HepG2 (cell line): ENCODE measurements around the gene PRRC2A. TPM values are rescaled to one million over a fixed set of nuclear protein-coding genes. Genes with fewer than 3 reads are reported as not detected.

ENCODE experiments used
- ARNT2 ChIP-seq: sonication (generic); formaldehyde crosslinking; IDR thresholded peaks from 2 replicates; pipeline ENCODE4 v1.8.0; 2022; ENCODE audit warnings: mild to moderate bottlenecking, low read depth, missing genetic modification reagents, moderate library complexity
- ELF3 ChIP-seq: IDR thresholded peaks from 2 replicates; pipeline ENCODE4 v1.6.1; 2016; ENCODE audit warnings: missing genetic modification reagents, missing compliant biosample characterization
- FOXP4 ChIP-seq: sonication (generic); formaldehyde crosslinking; IDR thresholded peaks from 2 replicates; pipeline ENCODE4 v1.4.0; 2020; ENCODE audit warnings: missing genetic modification reagents
- HMGA1 ChIP-seq: sonication (generic); formaldehyde crosslinking; conservative IDR thresholded peaks from 2 replicates; pipeline ENCODE4 v1.4.0; 2020; ENCODE audit warnings: missing genetic modification reagents
- HNF1A ChIP-seq, 2 experiments: sonication (generic) in 1 of 2; formaldehyde crosslinking in 1 of 2; IDR thresholded peaks; 2 replicates each; pipeline versions ENCODE4 v1.4.0 to v1.6.1; 2016 to 2020; ENCODE audit warnings: borderline replicate concordance in 1 of 2, low read depth in 1 of 2, mild to moderate bottlenecking in 1 of 2, missing genetic modification reagents in 1 of 2
- HOXA9 ChIP-seq: sonication (generic); formaldehyde crosslinking; IDR thresholded peaks from 2 replicates; pipeline ENCODE4 v1.8.1; 2022; ENCODE audit warnings: missing genetic modification reagents, mild to moderate bottlenecking, moderate library complexity, borderline replicate concordance
- NR0B2 ChIP-seq: sonication (generic); formaldehyde crosslinking; IDR thresholded peaks from 2 replicates; pipeline ENCODE4 v1.4.0; 2020; ENCODE audit warnings: mild to moderate bottlenecking, missing genetic modification reagents
- RBFOX2 ChIP-seq: fragments of 200-400 bp; formaldehyde crosslinking; IDR thresholded peaks from 2 replicates; pipeline ENCODE4 v1.6.1; 2017; ENCODE audit warnings: low read depth, mild to moderate bottlenecking, low read length
- THAP8 ChIP-seq: sonication (generic); formaldehyde crosslinking; IDR thresholded peaks from 2 replicates; pipeline ENCODE4 v1.5.1; 2020; ENCODE audit warnings: missing genetic modification reagents, mild to moderate bottlenecking, borderline replicate concordance
- TRIM22 ChIP-seq: fragments of 450-650 bp; IDR thresholded peaks from 2 replicates; pipeline ENCODE4 v1.6.1; 2017
- ZFP90 ChIP-seq: sonication (generic); formaldehyde crosslinking; IDR thresholded peaks from 2 replicates; pipeline ENCODE4 v1.8.0; 2022; ENCODE audit warnings: missing genetic modification reagents, mild to moderate bottlenecking, inconsistent platforms, borderline replicate concordance
- ZNF354B ChIP-seq: sonication (generic); formaldehyde crosslinking; IDR thresholded peaks from 2 replicates; pipeline ENCODE4 v1.8.0; 2022; ENCODE audit warnings: mild to moderate bottlenecking, missing genetic modification reagents
- ZNF543 ChIP-seq: sonication (generic); formaldehyde crosslinking; IDR thresholded peaks from 2 replicates; pipeline ENCODE4 v1.4.0; 2020; ENCODE audit warnings: mild to moderate bottlenecking, missing genetic modification reagents
- ZSCAN5A ChIP-seq: sonication (generic); formaldehyde crosslinking; IDR thresholded peaks from 2 replicates; pipeline ENCODE4 v1.8.0; 2022; ENCODE audit warnings: mild to moderate bottlenecking, missing genetic modification reagents, borderline replicate concordance
- ZSCAN9 ChIP-seq: IDR thresholded peaks from 2 replicates; pipeline ENCODE4 v1.6.1; 2016; ENCODE audit warnings: borderline replicate concordance
- polyA plus RNA-seq, 8 experiments: library from polyadenylated mRNA; depleted of rRNA in 3 of 8; stranded (reverse) in 7 of 8; unstranded in 1 of 8; fragments of >200 nt; fragmentation: Illumina TruSeq in 4 of 8; extraction: Trizol in 4 of 8; gene quantifications; 2 replicates each; pipeline versions ENCODE4 v1.2.1 to v1.2.3, GENCODE V29; 2011 to 2016; ENCODE audit warnings: low read depth in 4 of 8, missing spikeins in 1 of 8, mixed read lengths in 1 of 8; ENCODE audit not compliant: insufficient read depth in 1 of 8
- total RNA-seq, 5 experiments: library from RNA; depleted of rRNA; stranded (reverse); fragments of >200 nt; fragmentation: Illumina TruSeq; extraction: Trizol; gene quantifications; 2 replicates each; pipeline ENCODE4 v1.2.3, GENCODE V29; 2016; ENCODE audit warnings: low read depth in 1 of 5

The PRRC2A gene
- total and polyA plus RNA-seq, 2 of the 13 experiments (the other 11 are each of a cell fraction or from before 2014, with no cell fraction given) = 38.9 to 47.4 TPM

GRCh38 chr6:31658983-31659648 is 38.6 kb downstream of the PRRC2A start (continued):
- TF ChIP-seq ZSCAN5A (CRISPR knock-in tag) = no peak
- TF ChIP-seq ELF3 (CRISPR knock-in tag) = no peak
- peak; percentile 84 for TF ChIP-seq RBFOX2
- no peak for TF ChIP-seq ZSCAN9
- TF ChIP-seq HMGA1 (CRISPR knock-in tag) = no peak
- no peak for TF ChIP-seq TRIM22
- TF ChIP-seq ARNT2 (CRISPR knock-in tag) = no peak
- TF ChIP-seq ZNF354B (CRISPR knock-in tag) = no peak
- TF ChIP-seq HOXA9 (CRISPR knock-in tag) = 0 out of 2 replicates have a peak, but pooled peaks have one; percentile 11
- TF ChIP-seq THAP8 = no peak
- TF ChIP-seq ZFP90 (CRISPR knock-in tag) = no peak
- no peak for TF ChIP-seq NR0B2 (CRISPR knock-in tag)
- no peak for TF ChIP-seq ZNF543 (CRISPR knock-in tag)
- no peak for TF ChIP-seq FOXP4
- no peak for TF ChIP-seq HNF1A (IDR thresholded peaks at IDR 0.05; ENCODE audit: low read depth)
- TF ChIP-seq HNF1A (CRISPR knock-in tag; IDR thresholded peaks at IDR 0.05; ENCODE audit: borderline replicate concordance) = no peak
